Mammary epithelial cell (primary cell): ENCODE measurements around the gene KCNIP1.

ENCODE experiments used
- CTCF ChIP-seq, 2 donors: IDR thresholded peaks in 1 of 2; conservative IDR thresholded peaks in 1 of 2; 2 replicates each; pipeline ENCODE4 v1.5.1; 2011 to 2012; ENCODE audit warnings: inconsistent platforms in 2 of 2, low read length in 2 of 2, mild to moderate bottlenecking in 2 of 2, control low read depth in 1 of 2, low read depth in 1 of 2; ENCODE audit not compliant: insufficient read depth in 1 of 2; ENCODE audit errors: extremely low read depth in 1 of 2
- EZH2 ChIP-seq: IDR thresholded peaks from 2 replicates; pipeline ENCODE4 v1.6.1; 2012; ENCODE audit warnings: low read length, inconsistent platforms, borderline replicate concordance

- TF ChIP-seq CTCF (conservative IDR thresholded peaks at IDR 0.05 in 1 of 2, IDR thresholded peaks at IDR 0.05 in 1 of 2; ENCODE audit: extremely low read depth in 1 of 2, insufficient read depth in 1 of 2, low read depth in 1 of 2, low read length in 2 of 2) (no peak), EZH2 (no peak)
Observed at GRCh38 chr5:170536525-170536924, 32.7 kb downstream of the KCNIP1 start.
